ENCODE data around the gene ZNF160. TPM values are rescaled to one million over a fixed set of nuclear protein-coding genes. Genes with fewer than 3 reads are reported as not detected.
A peak's percentile ranks its signal among the peaks of the same experiment; 100 is the strongest.
"Not testable (repeated sequence)": the region's sequence is repeated elsewhere in the genome, so short reads cannot be mapped to it uniquely, and the experiment has no call there.

Gene ZNF160
- total RNA-seq, 1 donor from 2014 or later: 32.9 TPM

GRCh38 chr19:53132141-53132991, 29.1 kb upstream of the ZNF160 start, which contains the start of gene ZNF415:
Gene ZNF415, minus strand, starts transcription at chr19:53132910. Its CDS starts 10,234 bp downstream, at chr19:53122676.
- TF ChIP-seq, protein P1, sequence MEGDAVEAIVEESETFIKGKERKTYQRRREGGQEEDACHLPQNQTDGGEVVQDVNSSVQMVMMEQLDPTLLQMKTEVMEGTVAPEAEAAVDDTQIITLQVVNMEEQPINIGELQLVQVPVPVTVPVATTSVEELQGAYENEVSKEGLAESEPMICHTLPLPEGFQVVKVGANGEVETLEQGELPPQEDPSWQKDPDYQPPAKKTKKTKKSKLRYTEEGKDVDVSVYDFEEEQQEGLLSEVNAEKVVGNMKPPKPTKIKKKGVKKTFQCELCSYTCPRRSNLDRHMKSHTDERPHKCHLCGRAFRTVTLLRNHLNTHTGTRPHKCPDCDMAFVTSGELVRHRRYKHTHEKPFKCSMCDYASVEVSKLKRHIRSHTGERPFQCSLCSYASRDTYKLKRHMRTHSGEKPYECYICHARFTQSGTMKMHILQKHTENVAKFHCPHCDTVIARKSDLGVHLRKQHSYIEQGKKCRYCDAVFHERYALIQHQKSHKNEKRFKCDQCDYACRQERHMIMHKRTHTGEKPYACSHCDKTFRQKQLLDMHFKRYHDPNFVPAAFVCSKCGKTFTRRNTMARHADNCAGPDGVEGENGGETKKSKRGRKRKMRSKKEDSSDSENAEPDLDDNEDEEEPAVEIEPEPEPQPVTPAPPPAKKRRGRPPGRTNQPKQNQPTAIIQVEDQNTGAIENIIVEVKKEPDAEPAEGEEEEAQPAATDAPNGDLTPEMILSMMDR (IDR thresholded peaks at IDR 0.05): no peak
- H3K27ac Mint-ChIP-seq (ENCODE audit: unreplicated experiment): peak within 1 kb of the TSS; percentile 77
- H3K27me3 Mint-ChIP-seq (ENCODE audit: unreplicated experiment): no peaks in the 10 kb centered on the region
- H3K4me1 Mint-ChIP-seq (ENCODE audit: unreplicated experiment): peaks cover 21% of the 10 kb centered on the region
- peaks cover 14% of the 10 kb centered on the region for H3K36me3 Mint-ChIP-seq (ENCODE audit: unreplicated experiment)
- H3K4me3 Mint-ChIP-seq (ENCODE audit: unreplicated experiment): peak within 1 kb of the TSS; percentile 83
- DNase-seq (ENCODE audit: extremely low spot score, unreplicated experiment): peak; percentile 94
- H3K9me3 Mint-ChIP-seq (ENCODE audit: unreplicated experiment): peaks cover 9% of the 10 kb centered on the region

DNA sequence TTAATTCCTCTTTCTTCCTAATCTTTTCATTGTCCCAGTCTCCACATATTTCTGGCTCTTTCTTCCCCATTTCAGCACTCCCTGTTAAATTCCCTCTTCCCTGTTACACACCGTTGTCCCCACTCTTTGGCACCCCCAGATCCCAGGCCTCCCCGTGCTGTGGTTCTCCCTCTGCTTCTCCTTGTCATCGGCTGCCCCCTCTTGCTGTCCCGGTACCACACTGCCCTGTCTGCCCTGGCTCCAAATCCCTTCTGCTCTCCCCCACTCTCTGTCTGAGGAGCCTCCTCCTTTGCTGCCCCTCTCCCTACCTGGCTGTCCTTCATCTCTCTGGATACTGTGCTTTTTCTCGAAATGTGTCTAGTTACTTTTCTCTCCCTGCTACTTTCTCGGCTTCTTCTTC, 28.5 kb upstream of the ZNF160 start:
- peak overlapping the region; percentile 83 for H3K4me3 Mint-ChIP-seq (ENCODE audit: unreplicated experiment)
- H3K27me3 Mint-ChIP-seq (ENCODE audit: unreplicated experiment): no peaks in the 10 kb centered on the region
- no peak overlapping the region for H3K27ac Mint-ChIP-seq (ENCODE audit: unreplicated experiment)
- TF ChIP-seq, protein P1 (IDR thresholded peaks at IDR 0.05): no peak
- H3K36me3 Mint-ChIP-seq (ENCODE audit: unreplicated experiment): peaks cover 15% of the 10 kb centered on the region
- peaks cover 6% of the 10 kb centered on the region for H3K9me3 Mint-ChIP-seq (ENCODE audit: unreplicated experiment)
- no peak for DNase-seq (ENCODE audit: extremely low spot score, unreplicated experiment)
- peaks cover 21% of the 10 kb centered on the region for H3K4me1 Mint-ChIP-seq (ENCODE audit: unreplicated experiment)

DNA sequence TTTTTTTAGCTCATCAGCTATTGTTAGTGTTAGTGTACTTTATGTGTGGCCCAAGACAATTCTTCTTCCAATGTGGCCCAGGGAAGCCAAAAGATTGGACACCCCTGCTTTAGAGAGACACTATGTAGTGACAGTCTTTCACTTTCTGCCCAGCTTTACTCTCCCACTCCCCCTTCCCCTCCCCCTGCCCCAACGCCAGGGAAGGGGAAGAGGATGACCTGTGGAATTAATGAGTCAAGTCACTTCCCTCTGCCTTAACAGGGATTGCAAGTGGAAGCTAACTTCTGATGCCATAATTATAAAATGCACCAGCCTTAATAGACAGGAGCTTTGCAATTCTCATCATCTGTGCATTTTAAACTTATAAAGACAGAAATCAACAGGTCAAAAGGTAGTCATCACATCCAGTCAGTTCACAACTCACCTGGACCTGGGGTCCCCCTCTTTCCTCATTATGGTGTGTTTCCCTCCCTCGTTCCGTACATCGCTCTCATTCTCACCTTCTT, 27.9 kb upstream of the ZNF160 start:
- H3K27me3 Mint-ChIP-seq (ENCODE audit: unreplicated experiment): no peaks in the 10 kb centered on the region
- peaks cover 6% of the 10 kb centered on the region for H3K9me3 Mint-ChIP-seq (ENCODE audit: unreplicated experiment)
- H3K36me3 Mint-ChIP-seq (ENCODE audit: unreplicated experiment): peaks cover 10% of the 10 kb centered on the region
- H3K4me3 Mint-ChIP-seq (ENCODE audit: unreplicated experiment): peak overlapping the region; percentile 83
- no peak for DNase-seq (ENCODE audit: extremely low spot score, unreplicated experiment)
- peaks cover 21% of the 10 kb centered on the region for H3K4me1 Mint-ChIP-seq (ENCODE audit: unreplicated experiment)
- H3K27ac Mint-ChIP-seq (ENCODE audit: unreplicated experiment): no peak overlapping the region
- TF ChIP-seq, protein P1 (IDR thresholded peaks at IDR 0.05): no peak

GRCh38 chr19:53130506-53130905, 27.3 kb upstream of the ZNF160 start:
- Mint-ChIP-seq H3K27ac (ENCODE audit: unreplicated experiment) (no peak overlapping the region), H3K36me3 (ENCODE audit: unreplicated experiment) (peaks cover 7% of the 10 kb centered on the region), H3K4me1 (ENCODE audit: unreplicated experiment) (peaks cover 21% of the 10 kb centered on the region), H3K4me3 (ENCODE audit: unreplicated experiment) (no peak overlapping the region), H3K9me3 (ENCODE audit: unreplicated experiment) (peaks cover 6% of the 10 kb centered on the region), H3K27me3 (ENCODE audit: unreplicated experiment) (no peaks in the 10 kb centered on the region)
- no peak for DNase-seq (ENCODE audit: extremely low spot score, unreplicated experiment)
- TF ChIP-seq, protein P1 (IDR thresholded peaks at IDR 0.05): no peak

DNA sequence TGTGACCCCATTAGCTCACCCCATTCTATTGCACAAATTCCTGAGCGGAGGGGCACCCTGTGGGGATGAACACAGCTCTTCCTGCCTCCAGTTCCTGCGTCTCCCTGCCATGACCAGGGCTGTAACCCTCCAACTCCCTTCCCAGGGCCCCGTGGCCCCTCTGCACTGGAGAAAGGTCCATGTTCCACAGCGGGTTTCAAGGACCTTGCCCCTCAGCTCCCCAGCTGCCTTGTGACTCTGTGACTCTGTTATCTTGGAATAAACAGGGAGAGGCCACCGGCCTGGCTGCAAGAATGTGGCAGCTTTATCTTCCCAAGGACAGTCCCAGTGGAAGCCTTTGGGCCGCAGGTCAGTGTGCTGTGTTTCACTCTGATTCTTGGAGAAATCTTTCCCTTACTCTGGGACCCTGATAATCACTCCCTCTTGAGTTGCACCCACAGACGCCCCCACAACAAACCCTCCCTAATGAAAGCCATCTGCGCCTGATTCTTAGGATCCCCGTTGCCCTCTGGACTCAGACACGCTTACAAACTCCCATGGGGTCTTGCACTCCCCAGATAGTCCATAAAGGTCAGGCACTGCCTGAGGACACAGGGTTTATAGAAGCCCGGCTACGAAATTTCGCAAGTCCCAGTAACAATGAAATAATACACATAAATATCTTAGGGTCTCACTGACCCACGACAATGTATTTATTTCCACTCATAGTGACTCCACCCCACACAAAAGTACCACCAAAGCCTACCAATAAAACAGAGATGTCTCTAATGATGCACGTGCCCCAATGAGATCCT, 23.7 kb upstream of the ZNF160 start:
- H3K36me3 Mint-ChIP-seq (ENCODE audit: unreplicated experiment): peaks cover 17% of the 10 kb centered on the region
- DNase-seq (ENCODE audit: extremely low spot score, unreplicated experiment); H3K27me3 Mint-ChIP-seq (ENCODE audit: unreplicated experiment); H3K9me3 Mint-ChIP-seq (ENCODE audit: unreplicated experiment); H3K27ac Mint-ChIP-seq (ENCODE audit: unreplicated experiment); H3K4me3 Mint-ChIP-seq (ENCODE audit: unreplicated experiment): not testable (repeated sequence)
- peaks cover 11% of the 10 kb centered on the region for H3K4me1 Mint-ChIP-seq (ENCODE audit: unreplicated experiment)
